ENCODE results near the gene PCDH9.

GRCh38 chr13:66781241-66781640 is 448.9 kb downstream of the PCDH9 start:
- TF ChIP-seq EZH2 (IDR thresholded peaks at IDR 0.05; ENCODE audit: insufficient read depth, poor library complexity, severe bottlenecking), result no peak
- no peak for TF ChIP-seq EZH2phosphoT487 (IDR thresholded peaks at IDR 0.05; ENCODE audit: insufficient read depth, low read depth)
